Esophagus muscularis mucosa (tissue), 3 donors: ENCODE measurements around the gene ZNFX1.

ENCODE experiments used
- POLR2AphosphoS5 ChIP-seq, 2 donors: sonication (generic); formaldehyde crosslinking; IDR thresholded peaks; one replicate each; pipeline ENCODE4 v1.6.1; 2017; ENCODE audit warnings: antibody characterized with exemption in 2 of 2
- TF ChIP-seq, protein P1 (sequence below), 3 experiments: fragments of 200-600 bp in 2 of 3; fragments of 450-650 bp in 1 of 3; sonication (generic) in 2 of 3; IDR thresholded peaks; one replicate each; pipeline ENCODE4 v1.5.1; 2017 to 2019; ENCODE audit warnings: antibody characterized with exemption in 3 of 3, mild to moderate bottlenecking in 2 of 3, moderate library complexity in 1 of 3

- TF ChIP-seq, protein P1, sequence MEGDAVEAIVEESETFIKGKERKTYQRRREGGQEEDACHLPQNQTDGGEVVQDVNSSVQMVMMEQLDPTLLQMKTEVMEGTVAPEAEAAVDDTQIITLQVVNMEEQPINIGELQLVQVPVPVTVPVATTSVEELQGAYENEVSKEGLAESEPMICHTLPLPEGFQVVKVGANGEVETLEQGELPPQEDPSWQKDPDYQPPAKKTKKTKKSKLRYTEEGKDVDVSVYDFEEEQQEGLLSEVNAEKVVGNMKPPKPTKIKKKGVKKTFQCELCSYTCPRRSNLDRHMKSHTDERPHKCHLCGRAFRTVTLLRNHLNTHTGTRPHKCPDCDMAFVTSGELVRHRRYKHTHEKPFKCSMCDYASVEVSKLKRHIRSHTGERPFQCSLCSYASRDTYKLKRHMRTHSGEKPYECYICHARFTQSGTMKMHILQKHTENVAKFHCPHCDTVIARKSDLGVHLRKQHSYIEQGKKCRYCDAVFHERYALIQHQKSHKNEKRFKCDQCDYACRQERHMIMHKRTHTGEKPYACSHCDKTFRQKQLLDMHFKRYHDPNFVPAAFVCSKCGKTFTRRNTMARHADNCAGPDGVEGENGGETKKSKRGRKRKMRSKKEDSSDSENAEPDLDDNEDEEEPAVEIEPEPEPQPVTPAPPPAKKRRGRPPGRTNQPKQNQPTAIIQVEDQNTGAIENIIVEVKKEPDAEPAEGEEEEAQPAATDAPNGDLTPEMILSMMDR (IDR thresholded peaks at IDR 0.05), result no peak
- no peak for TF ChIP-seq POLR2AphosphoS5 (IDR thresholded peaks at IDR 0.05)
Measured at GRCh38 chr20:49279677-49280462, 2.0 kb upstream of the ZNFX1 start.
